Measurements from ENCODE around the gene TMEFF1.
"Not testable (repeated sequence)": the region's sequence is repeated elsewhere in the genome, so short reads cannot be mapped to it uniquely, and the experiment has no call there.

The TMEFF1 gene

GRCh38 chr9:100492952-100493351 lies 20.0 kb downstream of the TMEFF1 start:
- no peak for DNase-seq

- no peak for DNase-seq
Measured at GRCh38 chr9:100498592-100498991, 25.6 kb downstream of the TMEFF1 start.

GRCh38 chr9:100499460-100499859 lies 26.5 kb downstream of the TMEFF1 start:
- DNase-seq, result no peak

- no peak for DNase-seq
Measured at GRCh38 chr9:100499866-100500265, 26.9 kb downstream of the TMEFF1 start.

- DNase-seq, result no peak
Measured at GRCh38 chr9:100505564-100506159, 32.7 kb downstream of the TMEFF1 start.

- not testable (repeated sequence) for DNase-seq
Measured at GRCh38 chr9:100507350-100507749, 34.4 kb downstream of the TMEFF1 start.

GRCh38 chr9:100511205-100511604 lies 38.3 kb downstream of the TMEFF1 start:
- DNase-seq, result no peak

- no peak for DNase-seq
Measured at GRCh38 chr9:100515578-100516494, 42.9 kb downstream of the TMEFF1 start.

GRCh38 chr9:100521282-100521681 lies 48.3 kb downstream of the TMEFF1 start:
- no peak for DNase-seq

GRCh38 chr9:100525563-100525962 lies 52.6 kb downstream of the TMEFF1 start:
- no peak for DNase-seq

- not testable (repeated sequence) for DNase-seq
Measured at GRCh38 chr9:100527180-100527794, 54.3 kb downstream of the TMEFF1 start.

GRCh38 chr9:100534401-100534800 lies 61.5 kb downstream of the TMEFF1 start:
- DNase-seq, result no peak

- DNase-seq, result no peak
Measured at GRCh38 chr9:100540327-100540726, 67.4 kb downstream of the TMEFF1 start.

GRCh38 chr9:100549048-100549447 lies 76.1 kb downstream of the TMEFF1 start:
- no peak for DNase-seq

GRCh38 chr9:100554935-100555401 lies 82.0 kb downstream of the TMEFF1 start:
- no peak for DNase-seq

GRCh38 chr9:100555471-100555870 lies 82.5 kb downstream of the TMEFF1 start:
- no peak for DNase-seq

- DNase-seq, result no peak
Measured at GRCh38 chr9:100557053-100557452, 84.1 kb downstream of the TMEFF1 start.

GRCh38 chr9:100561256-100561655 lies 88.3 kb downstream of the TMEFF1 start:
- DNase-seq, result no peak

GRCh38 chr9:100567856-100568255 lies 94.9 kb downstream of the TMEFF1 start:
- no peak for DNase-seq

GRCh38 chr9:100573655-100574260 lies 100.8 kb downstream of the TMEFF1 start:
- no peak for DNase-seq

- no peak for DNase-seq
Measured at GRCh38 chr9:100575006-100575405, 102.1 kb downstream of the TMEFF1 start.

GRCh38 chr9:100575765-100576386 lies 102.9 kb downstream of the TMEFF1 start:
- no peak for DNase-seq
